GM12878 (cell line): ENCODE results near the gene PRR12. TPM values are rescaled to one million over a fixed set of nuclear protein-coding genes. Genes with fewer than 3 reads are reported as not detected.

Experiments used
- ATAC-seq: fragments of 200-7000 bp; cut with Tn5 transposase; 3 replicates; pipeline ENCODE4 v1.9.1; 2020; ENCODE audit warnings: mild to moderate bottlenecking, moderate library complexity
- BruUV-seq: library from RNA; stranded (reverse); fragments of 400-500 nt; replicated peaks from 2 replicates; lab custom pipeline; 2021; lab: Mats Ljungman, UMichigan
- CTCF ChIA-PET: fragments of 300-600 bp; sonication (Branson Sonifier 250); formaldehyde crosslinking; extraction: SDS; loops from one replicate; lab custom pipeline; 2021; ENCODE audit warnings: inconsistent platforms; lab: Yijun Ruan, JAX
- POLR2A ChIA-PET: fragments of 350-600 bp; formaldehyde crosslinking; extraction: SDS; loops from one replicate; lab custom pipeline; 2021; ENCODE audit warnings: inconsistent platforms; lab: Charles Lee
- RAD21 ChIA-PET: fragments of 300-600 bp; sonication (Branson Sonifier 250); formaldehyde crosslinking; loops from one replicate; lab custom pipeline; 2023; ENCODE audit warnings: antibody characterized with exemption; ENCODE audit not compliant: unreplicated experiment; lab: Charles Lee
- SMC1A ChIA-PET: fragments of 300-600 bp; sonication (Branson Sonifier 250); formaldehyde crosslinking; loops from one replicate; lab custom pipeline; 2023; ENCODE audit not compliant: unreplicated experiment, uncharacterized antibody; lab: Charles Lee
- DNase-seq: peaks from one replicate; pipeline ENCODE4 v3.0.0-alpha.2; 2011; ENCODE audit warnings: low read depth, low spot score
- FAIRE-seq: peaks from 3 replicates; lab custom pipeline; 2011; peaks lifted over from hg19 to GRCh38; lab: Jason Lieb, UNC
- H2AFZ ChIP-seq: 2 replicates; pipeline ENCODE4 v1.6.0; 2011; ENCODE audit warnings: low read depth, low read length, control low read depth; ENCODE audit not compliant: control insufficient read depth
- H3K27ac ChIP-seq: 2 replicates; pipeline ENCODE4 v1.5.1; 2011; ENCODE audit warnings: control low read depth; ENCODE audit not compliant: control insufficient read depth, insufficient read depth
- H3K27me3 ChIP-seq, 2 experiments: replicated peaks in 1 of 2; 2 replicates each; pipeline versions ENCODE4 v1.6.0 to v1.6.1; 2011; ENCODE audit warnings: low read length in 1 of 2; ENCODE audit not compliant: control insufficient read depth in 2 of 2, insufficient read depth in 2 of 2
- H3K36me3 ChIP-seq, 2 experiments: 2 replicates each; pipeline ENCODE4 v1.5.1; 2011; ENCODE audit warnings: low read length in 1 of 2; ENCODE audit not compliant: control insufficient read depth in 2 of 2, insufficient read depth in 2 of 2
- H3K4me1 ChIP-seq: 2 replicates; pipeline ENCODE4 v1.6.1; 2011; ENCODE audit warnings: mild to moderate bottlenecking, low read length, moderate library complexity, mixed read lengths; ENCODE audit not compliant: control insufficient read depth, insufficient read depth
- H3K4me2 ChIP-seq: 2 replicates; pipeline ENCODE4 v1.6.0; 2011; ENCODE audit warnings: control low read depth; ENCODE audit not compliant: control insufficient read depth, insufficient read depth
- H3K4me3 ChIP-seq: fragments of 200-600 bp; sonication (generic); 2 replicates; pipeline ENCODE4 v1.5.1; 2016
- H3K79me2 ChIP-seq: 2 replicates; pipeline ENCODE4 v1.6.0; 2011; ENCODE audit warnings: low read length; ENCODE audit not compliant: control insufficient read depth, insufficient read depth
- H3K9ac ChIP-seq: 2 replicates; pipeline ENCODE4 v1.8.0; 2011; ENCODE audit warnings: low read length, control low read depth, mixed read lengths; ENCODE audit not compliant: control insufficient read depth, insufficient read depth
- H3K9me3 ChIP-seq: replicated peaks from 3 replicates; pipeline ENCODE4 v1.5.1; 2011; ENCODE audit warnings: mild to moderate bottlenecking, low read length; ENCODE audit not compliant: control insufficient read depth, insufficient read depth
- H4K20me1 ChIP-seq: 2 replicates; pipeline ENCODE4 v1.6.0; 2011; ENCODE audit not compliant: control insufficient read depth, insufficient read depth
- CHD2 ChIP-seq: IDR thresholded peaks from 2 replicates; pipeline ENCODE4 v1.6.1; 2011; ENCODE audit warnings: low read depth, low read length, improper control_type of control experiment, borderline replicate concordance
- GATAD2B ChIP-seq: fragments of 450-650 bp; conservative IDR thresholded peaks from 2 replicates; pipeline ENCODE4 v1.6.1; 2017; ENCODE audit warnings: low read depth, mild to moderate bottlenecking, moderate library complexity
- MEF2A ChIP-seq: IDR thresholded peaks from 2 replicates; pipeline ENCODE4 v1.6.1; 2011; ENCODE audit warnings: low read depth, mild to moderate bottlenecking, low read length, moderate library complexity; ENCODE audit not compliant: insufficient read depth
- MYB ChIP-seq: fragments of 150-350 bp; IDR thresholded peaks from 2 replicates; pipeline ENCODE4 v1.6.1; 2014; ENCODE audit warnings: mild to moderate bottlenecking, low read depth, low read length, borderline replicate concordance
- NFYA ChIP-seq: IDR thresholded peaks from 2 replicates; pipeline ENCODE4 v1.6.1; 2011; ENCODE audit warnings: low read depth, mild to moderate bottlenecking, low read length, improper control_type of control experiment, borderline replicate concordance
- SIN3A ChIP-seq: IDR thresholded peaks from 2 replicates; pipeline ENCODE4 v1.6.1; 2012; ENCODE audit warnings: low read depth, low read length, improper control_type of control experiment
- TCF7 ChIP-seq: IDR thresholded peaks from 2 replicates; pipeline ENCODE4 v1.6.1; 2014; ENCODE audit warnings: antibody characterized with exemption, borderline replicate concordance
- WGBS: methylation state at CpG from one replicate; pipeline ENCODE4 v1.1.6; 2016; ENCODE audit warnings: low lambda C conversion rate; ENCODE audit not compliant: insufficient replicate concordance, insufficient coverage; ENCODE audit errors: missing lambda C conversion rate; 5-methylcytosine and 5-hydroxymethylcytosine counted together
- in situ Hi-C: fragments of 300-500 bp; cut with MboI; formaldehyde crosslinking; loops from 9 replicates; pipeline ENCODE4 v1.14.3; 2018; ENCODE audit warnings: mixed read lengths
- intact Hi-C: fragments of 100-400 bp; cut with micrococcal nuclease; formaldehyde crosslinking; loops from one replicate; pipeline ENCODE4 v1.14.2; 2022; ENCODE audit not compliant: unreplicated experiment
- polyA plus RNA-seq, 11 experiments: library from polyadenylated mRNA; depleted of rRNA in 4 of 11; unstranded in 6 of 11; stranded (reverse) in 5 of 11; fragments of >200 nt; fragmentation: Nextera tagmentation in 4 of 11; fragmentation: Illumina TruSeq in 1 of 11; extraction: Ambion mirVana in 4 of 11; extraction: Trizol in 1 of 11; gene quantifications; 1 replicate in 1 of 11; 2 replicates in 10 of 11; pipeline versions ENCODE4 v1.2.1 to v1.2.3, GENCODE V29; 2011 to 2016; ENCODE audit warnings: inconsistent platforms in 2 of 11, missing spikeins in 2 of 11, low read depth in 1 of 11
- total RNA-seq, 4 experiments: library from RNA; depleted of rRNA in 3 of 4; stranded (reverse); fragments of >200 nt in 3 of 4; fragmentation: Illumina TruSeq in 1 of 4; extraction: Trizol in 1 of 4; gene quantifications; 2 replicates each; pipeline versions ENCODE4 v1.2.1 to v1.2.3, GENCODE V29; 2013 to 2021
- TF ChIP-seq, protein P1 (sequence below): fragments of 150-350 bp; IDR thresholded peaks from 2 replicates; pipeline ENCODE4 v1.6.1; 2014; ENCODE audit warnings: mild to moderate bottlenecking, low read depth, low read length
- TF ChIP-seq, protein P2 (sequence below): fragments of 450-650 bp; IDR thresholded peaks from 2 replicates; pipeline ENCODE4 v1.6.1; 2016; ENCODE audit warnings: mild to moderate bottlenecking

Gene PRR12
- total and polyA plus RNA-seq, 10 of the 15 experiments (the other 5 are each of a cell fraction or from before 2014, with no cell fraction given), result 0.02 to 25.3 (median 1.6) TPM

DNA sequence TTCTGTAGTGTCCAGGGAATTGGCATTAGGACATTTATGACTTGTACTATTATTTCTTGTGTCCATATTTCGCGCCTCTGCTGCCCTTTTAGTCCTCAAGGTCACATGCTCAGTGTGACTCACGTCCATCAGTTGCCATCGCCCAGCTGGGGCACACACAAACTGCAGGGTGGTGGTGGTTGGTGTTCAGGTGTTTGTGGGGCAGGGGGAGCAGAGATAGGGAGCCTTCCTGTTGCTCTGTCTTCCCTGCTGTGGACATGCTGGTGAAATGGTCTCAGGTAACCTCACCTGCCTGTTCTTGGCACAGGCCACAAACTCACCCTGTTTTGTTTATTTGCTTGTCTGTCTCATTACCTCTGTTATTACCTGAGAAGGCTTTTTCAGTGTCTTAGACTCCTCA is 22.4 kb downstream of the PRR12 start:
- POLR2A ChIA-PET, result no interaction called here
- TF ChIP-seq TCF7 (no peak), MYB (no peak), CHD2 (no peak), MEF2A (no peak), SIN3A (no peak), GATAD2B (no peak), NFYA (no peak)
- TF ChIP-seq, protein P1, sequence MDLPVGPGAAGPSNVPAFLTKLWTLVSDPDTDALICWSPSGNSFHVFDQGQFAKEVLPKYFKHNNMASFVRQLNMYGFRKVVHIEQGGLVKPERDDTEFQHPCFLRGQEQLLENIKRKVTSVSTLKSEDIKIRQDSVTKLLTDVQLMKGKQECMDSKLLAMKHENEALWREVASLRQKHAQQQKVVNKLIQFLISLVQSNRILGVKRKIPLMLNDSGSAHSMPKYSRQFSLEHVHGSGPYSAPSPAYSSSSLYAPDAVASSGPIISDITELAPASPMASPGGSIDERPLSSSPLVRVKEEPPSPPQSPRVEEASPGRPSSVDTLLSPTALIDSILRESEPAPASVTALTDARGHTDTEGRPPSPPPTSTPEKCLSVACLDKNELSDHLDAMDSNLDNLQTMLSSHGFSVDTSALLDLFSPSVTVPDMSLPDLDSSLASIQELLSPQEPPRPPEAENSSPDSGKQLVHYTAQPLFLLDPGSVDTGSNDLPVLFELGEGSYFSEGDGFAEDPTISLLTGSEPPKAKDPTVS, result no peak
- TF ChIP-seq, protein P2, sequence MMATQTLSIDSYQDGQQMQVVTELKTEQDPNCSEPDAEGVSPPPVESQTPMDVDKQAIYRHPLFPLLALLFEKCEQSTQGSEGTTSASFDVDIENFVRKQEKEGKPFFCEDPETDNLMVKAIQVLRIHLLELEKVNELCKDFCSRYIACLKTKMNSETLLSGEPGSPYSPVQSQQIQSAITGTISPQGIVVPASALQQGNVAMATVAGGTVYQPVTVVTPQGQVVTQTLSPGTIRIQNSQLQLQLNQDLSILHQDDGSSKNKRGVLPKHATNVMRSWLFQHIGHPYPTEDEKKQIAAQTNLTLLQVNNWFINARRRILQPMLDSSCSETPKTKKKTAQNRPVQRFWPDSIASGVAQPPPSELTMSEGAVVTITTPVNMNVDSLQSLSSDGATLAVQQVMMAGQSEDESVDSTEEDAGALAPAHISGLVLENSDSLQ, result no peak
- Histone ChIP-seq H3K27ac (no peak overlapping the region), H3K36me3 (peaks cover 14 to 19% of the 10 kb centered on the region in 2 experiments), H3K27me3 (no peaks in the 10 kb centered on the region), H3K79me2 (no peaks in the 10 kb centered on the region), H3K9me3 (no peaks in the 10 kb centered on the region; the same call in 2 of the 3 replicates), H4K20me1 (no peaks in the 10 kb centered on the region), H2AFZ (no peak overlapping the region), H3K9ac (no peak overlapping the region), H3K4me1 (no peaks in the 10 kb centered on the region; the same call in 1 of the 2 replicates), H3K4me2 (no peak overlapping the region), H3K4me3 (no peak overlapping the region)
- in situ Hi-C loops, result no loop called here
- intact Hi-C loops, result no loop called here
- no peak for ATAC-seq
- DNase-seq, result no peak
- no peak for FAIRE-seq
- 32% methylated on average over 4 of the region's 4 CpGs for WGBS
- RAD21 ChIA-PET, result no interaction called here
- no TSS peak for BruUV-seq
- SMC1A ChIA-PET, result no interaction called here
- CTCF ChIA-PET, result no interaction called here
